ENCODE results near the gene CDK2. TPM values are rescaled to one million over a fixed set of nuclear protein-coding genes. Genes with fewer than 3 reads are reported as not detected.

CDK2 gene
- total and polyA plus RNA-seq, 4 donors = 5.1 to 22.6 (median 8.0) TPM

DNA sequence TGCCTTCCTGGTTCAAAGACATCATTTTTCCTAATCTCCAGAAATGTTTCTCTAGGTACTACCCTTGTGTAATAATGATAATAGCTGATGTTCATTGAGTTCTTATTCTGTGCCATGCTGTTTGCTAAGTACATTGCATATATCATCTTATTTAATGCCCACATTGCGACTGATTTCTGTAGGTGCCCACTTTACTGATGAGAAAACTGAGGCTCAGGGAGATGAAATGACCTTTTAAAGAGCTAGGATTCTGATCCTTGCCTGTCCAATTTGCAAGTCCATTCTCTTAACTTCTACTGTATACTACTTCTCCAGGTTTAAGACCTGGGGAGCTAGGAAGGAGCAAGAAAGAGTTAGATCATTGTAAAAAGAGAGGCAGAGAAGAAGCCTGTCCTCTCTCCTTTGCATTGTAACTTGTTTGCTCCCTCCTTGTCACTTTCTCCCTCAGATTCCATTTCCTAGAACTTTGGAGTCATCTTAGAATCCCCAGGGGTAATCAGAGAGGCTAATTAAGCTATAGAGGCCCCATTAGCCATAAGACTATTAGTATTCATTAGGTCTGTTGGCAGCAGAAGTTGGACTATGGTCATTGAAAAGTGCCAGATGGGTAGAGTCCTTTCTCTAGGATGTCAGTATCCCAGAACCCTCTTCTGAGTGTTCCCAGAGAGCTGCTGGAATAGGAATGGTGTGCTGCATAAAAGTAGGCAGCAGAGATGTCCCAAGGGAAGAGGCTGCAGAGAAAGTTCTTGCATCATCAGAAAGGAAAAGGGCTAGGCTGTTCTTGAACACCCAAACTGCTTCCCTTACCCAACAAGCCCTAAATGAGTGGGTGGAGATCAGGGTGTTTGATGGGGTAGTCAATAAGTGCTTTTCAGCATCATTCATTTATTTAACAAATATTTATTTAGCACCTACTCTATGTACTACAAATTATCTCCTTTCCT is 32.6 kb upstream of the CDK2 start:
- H3K27ac ChIP-seq (ENCODE audit: low read depth in 1 of 2, low read length in 2 of 2) = no peak overlapping the region
- no peaks in the 10 kb centered on the region for H3K9me3 ChIP-seq (ENCODE audit: control insufficient read depth in 4 of 4, low read length in 3 of 4)
- no peaks in the 10 kb centered on the region for H3K36me3 ChIP-seq (ENCODE audit: control insufficient read depth in 4 of 4, insufficient read depth in 3 of 4, low read depth in 1 of 4, low read length in 3 of 4)
- no peak for DNase-seq (ENCODE audit: low spot score)
- no peak overlapping the region for H3K4me3 ChIP-seq (ENCODE audit: low read depth in 1 of 3, low read length in 3 of 3)
- H3K9ac ChIP-seq (ENCODE audit: low read depth in 1 of 2, low read length in 2 of 2) = no peak overlapping the region
- 99% methylated on average over 1 of the region's 1 CpG for WGBS
- no peak for TF ChIP-seq RXRA (IDR thresholded peaks at IDR 0.05)
- no peak for TF ChIP-seq EGR1 (IDR thresholded peaks at IDR 0.05; ENCODE audit: low read depth in 2 of 2)
- no peak for TF ChIP-seq NR2F2 (IDR thresholded peaks at IDR 0.05)
- no peak for TF ChIP-seq GABPA (IDR thresholded peaks at IDR 0.05 in 1 of 2, conservative IDR thresholded peaks at IDR 0.05 in 1 of 2)
- TF ChIP-seq, protein P1, sequence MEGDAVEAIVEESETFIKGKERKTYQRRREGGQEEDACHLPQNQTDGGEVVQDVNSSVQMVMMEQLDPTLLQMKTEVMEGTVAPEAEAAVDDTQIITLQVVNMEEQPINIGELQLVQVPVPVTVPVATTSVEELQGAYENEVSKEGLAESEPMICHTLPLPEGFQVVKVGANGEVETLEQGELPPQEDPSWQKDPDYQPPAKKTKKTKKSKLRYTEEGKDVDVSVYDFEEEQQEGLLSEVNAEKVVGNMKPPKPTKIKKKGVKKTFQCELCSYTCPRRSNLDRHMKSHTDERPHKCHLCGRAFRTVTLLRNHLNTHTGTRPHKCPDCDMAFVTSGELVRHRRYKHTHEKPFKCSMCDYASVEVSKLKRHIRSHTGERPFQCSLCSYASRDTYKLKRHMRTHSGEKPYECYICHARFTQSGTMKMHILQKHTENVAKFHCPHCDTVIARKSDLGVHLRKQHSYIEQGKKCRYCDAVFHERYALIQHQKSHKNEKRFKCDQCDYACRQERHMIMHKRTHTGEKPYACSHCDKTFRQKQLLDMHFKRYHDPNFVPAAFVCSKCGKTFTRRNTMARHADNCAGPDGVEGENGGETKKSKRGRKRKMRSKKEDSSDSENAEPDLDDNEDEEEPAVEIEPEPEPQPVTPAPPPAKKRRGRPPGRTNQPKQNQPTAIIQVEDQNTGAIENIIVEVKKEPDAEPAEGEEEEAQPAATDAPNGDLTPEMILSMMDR (IDR thresholded peaks at IDR 0.05; ENCODE audit: low read depth, low read length, missing input control) = no peak
- no peak for TF ChIP-seq YY1 (IDR thresholded peaks at IDR 0.05)
- no peak for TF ChIP-seq FOXA2 (IDR thresholded peaks at IDR 0.05)
- TF ChIP-seq, protein P2, sequence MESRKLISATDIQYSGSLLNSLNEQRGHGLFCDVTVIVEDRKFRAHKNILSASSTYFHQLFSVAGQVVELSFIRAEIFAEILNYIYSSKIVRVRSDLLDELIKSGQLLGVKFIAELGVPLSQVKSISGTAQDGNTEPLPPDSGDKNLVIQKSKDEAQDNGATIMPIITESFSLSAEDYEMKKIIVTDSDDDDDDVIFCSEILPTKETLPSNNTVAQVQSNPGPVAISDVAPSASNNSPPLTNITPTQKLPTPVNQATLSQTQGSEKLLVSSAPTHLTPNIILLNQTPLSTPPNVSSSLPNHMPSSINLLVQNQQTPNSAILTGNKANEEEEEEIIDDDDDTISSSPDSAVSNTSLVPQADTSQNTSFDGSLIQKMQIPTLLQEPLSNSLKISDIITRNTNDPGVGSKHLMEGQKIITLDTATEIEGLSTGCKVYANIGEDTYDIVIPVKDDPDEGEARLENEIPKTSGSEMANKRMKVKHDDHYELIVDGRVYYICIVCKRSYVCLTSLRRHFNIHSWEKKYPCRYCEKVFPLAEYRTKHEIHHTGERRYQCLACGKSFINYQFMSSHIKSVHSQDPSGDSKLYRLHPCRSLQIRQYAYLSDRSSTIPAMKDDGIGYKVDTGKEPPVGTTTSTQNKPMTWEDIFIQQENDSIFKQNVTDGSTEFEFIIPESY (IDR thresholded peaks at IDR 0.05) = no peak
- TF ChIP-seq TAF1 (conservative IDR thresholded peaks at IDR 0.05) = no peak
- TF ChIP-seq MAX (IDR thresholded peaks at IDR 0.05) = no peak
- TF ChIP-seq, protein P3, sequence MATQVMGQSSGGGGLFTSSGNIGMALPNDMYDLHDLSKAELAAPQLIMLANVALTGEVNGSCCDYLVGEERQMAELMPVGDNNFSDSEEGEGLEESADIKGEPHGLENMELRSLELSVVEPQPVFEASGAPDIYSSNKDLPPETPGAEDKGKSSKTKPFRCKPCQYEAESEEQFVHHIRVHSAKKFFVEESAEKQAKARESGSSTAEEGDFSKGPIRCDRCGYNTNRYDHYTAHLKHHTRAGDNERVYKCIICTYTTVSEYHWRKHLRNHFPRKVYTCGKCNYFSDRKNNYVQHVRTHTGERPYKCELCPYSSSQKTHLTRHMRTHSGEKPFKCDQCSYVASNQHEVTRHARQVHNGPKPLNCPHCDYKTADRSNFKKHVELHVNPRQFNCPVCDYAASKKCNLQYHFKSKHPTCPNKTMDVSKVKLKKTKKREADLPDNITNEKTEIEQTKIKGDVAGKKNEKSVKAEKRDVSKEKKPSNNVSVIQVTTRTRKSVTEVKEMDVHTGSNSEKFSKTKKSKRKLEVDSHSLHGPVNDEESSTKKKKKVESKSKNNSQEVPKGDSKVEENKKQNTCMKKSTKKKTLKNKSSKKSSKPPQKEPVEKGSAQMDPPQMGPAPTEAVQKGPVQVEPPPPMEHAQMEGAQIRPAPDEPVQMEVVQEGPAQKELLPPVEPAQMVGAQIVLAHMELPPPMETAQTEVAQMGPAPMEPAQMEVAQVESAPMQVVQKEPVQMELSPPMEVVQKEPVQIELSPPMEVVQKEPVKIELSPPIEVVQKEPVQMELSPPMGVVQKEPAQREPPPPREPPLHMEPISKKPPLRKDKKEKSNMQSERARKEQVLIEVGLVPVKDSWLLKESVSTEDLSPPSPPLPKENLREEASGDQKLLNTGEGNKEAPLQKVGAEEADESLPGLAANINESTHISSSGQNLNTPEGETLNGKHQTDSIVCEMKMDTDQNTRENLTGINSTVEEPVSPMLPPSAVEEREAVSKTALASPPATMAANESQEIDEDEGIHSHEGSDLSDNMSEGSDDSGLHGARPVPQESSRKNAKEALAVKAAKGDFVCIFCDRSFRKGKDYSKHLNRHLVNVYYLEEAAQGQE (IDR thresholded peaks at IDR 0.05) = no peak
- no peak for TF ChIP-seq ATF3 (IDR thresholded peaks at IDR 0.05)
- TF ChIP-seq FOXA1 (IDR thresholded peaks at IDR 0.05) = no peak
- TF ChIP-seq HNF4A (conservative IDR thresholded peaks at IDR 0.05) = no peak
- H3K27me3 ChIP-seq (ENCODE audit: control insufficient read depth in 4 of 4, insufficient read depth in 4 of 4, low read length in 3 of 4) = no peaks in the 10 kb centered on the region
- H3K4me1 ChIP-seq (ENCODE audit: control insufficient read depth in 4 of 4, insufficient read depth in 4 of 4, low read length in 3 of 4) = peaks cover 3 to 12% (median 7%) of the 10 kb centered on the region in 4 donors
